ENCODE results near the gene SLC38A6.
"Not testable (repeated sequence)": the region's sequence is repeated elsewhere in the genome, so short reads cannot be mapped to it uniquely, and the experiment has no call there.

Gene SLC38A6

GRCh38 chr14:61063461-61063860, 82.4 kb downstream of the SLC38A6 start:
- no peak for DNase-seq

- peak; percentile 95 for DNase-seq
These were observed 83.2 kb downstream of the SLC38A6 start for GRCh38 chr14:61064210-61064609.

- no peak for DNase-seq
These were observed 83.8 kb downstream of the SLC38A6 start for GRCh38 chr14:61064856-61065255.

- no peak for DNase-seq
These were observed 84.6 kb downstream of the SLC38A6 start for GRCh38 chr14:61065656-61066055.

GRCh38 chr14:61072442-61072841, 91.4 kb downstream of the SLC38A6 start:
- DNase-seq = not testable (repeated sequence)

- no peak for DNase-seq
These were observed 93.8 kb downstream of the SLC38A6 start for GRCh38 chr14:61074852-61075251.

GRCh38 chr14:61076556-61076955, 95.5 kb downstream of the SLC38A6 start:
- DNase-seq = no peak

GRCh38 chr14:61077437-61077836, 96.4 kb downstream of the SLC38A6 start:
- no peak for DNase-seq

- DNase-seq = no peak
These were observed 97.1 kb downstream of the SLC38A6 start for GRCh38 chr14:61077951-61078720.

GRCh38 chr14:61080591-61081010, 99.6 kb downstream of the SLC38A6 start:
- DNase-seq = no peak

- no peak for DNase-seq
These were observed 107.0 kb downstream of the SLC38A6 start for GRCh38 chr14:61088081-61088480.

- DNase-seq = no peak
These were observed 108.2 kb downstream of the SLC38A6 start for GRCh38 chr14:61089126-61089750.

GRCh38 chr14:61090432-61091216, 109.6 kb downstream of the SLC38A6 start:
- no peak for DNase-seq

- no peak for DNase-seq
These were observed 110.7 kb downstream of the SLC38A6 start for GRCh38 chr14:61091657-61092273.

- not testable (repeated sequence) for DNase-seq
These were observed 117.1 kb downstream of the SLC38A6 start for GRCh38 chr14:61098096-61098495.

GRCh38 chr14:61098721-61099120, 117.7 kb downstream of the SLC38A6 start:
- no peak for DNase-seq

- DNase-seq = no peak
These were observed 118.3 kb downstream of the SLC38A6 start for GRCh38 chr14:61099216-61099835.

GRCh38 chr14:61101803-61102548, 120.9 kb downstream of the SLC38A6 start:
- DNase-seq = no peak
